Osteoblast (primary cell): Measurements from ENCODE around the gene ASTN2. TPM values are rescaled to one million over a fixed set of nuclear protein-coding genes. Genes with fewer than 3 reads are reported as not detected.
A peak's percentile ranks its signal among the peaks of the same experiment; 100 is the strongest.

ENCODE experiments used
- DNase-seq: peaks from one replicate; pipeline ENCODE4 v3.0.0; 2011; ENCODE audit warnings: low spot score, mixed read lengths; ENCODE audit not compliant: insufficient read length; ENCODE audit errors: missing footprints
- H2AFZ ChIP-seq: 2 replicates; pipeline ENCODE4 v1.6.0; 2011; ENCODE audit warnings: mild to moderate bottlenecking, low read length
- H3K27ac ChIP-seq: 2 replicates; pipeline ENCODE4 v1.5.1; 2011; ENCODE audit warnings: mild to moderate bottlenecking, low read depth, low read length, moderate library complexity
- H3K27me3 ChIP-seq: 2 replicates; pipeline ENCODE4 v1.6.0; 2012; ENCODE audit warnings: mild to moderate bottlenecking, control low read depth, inconsistent platforms, low read length, moderate library complexity; ENCODE audit not compliant: insufficient read depth
- H3K36me3 ChIP-seq: 2 replicates; pipeline ENCODE4 v1.5.1; 2011; ENCODE audit warnings: mild to moderate bottlenecking, low read length, control low read depth, moderate library complexity; ENCODE audit not compliant: insufficient read depth
- H3K4me1 ChIP-seq: 2 replicates; pipeline ENCODE4 v1.5.1; 2011; ENCODE audit warnings: mild to moderate bottlenecking, low read length, control low read depth, moderate library complexity; ENCODE audit not compliant: insufficient read depth
- H3K4me2 ChIP-seq: 2 replicates; pipeline ENCODE4 v1.6.0; 2011; ENCODE audit warnings: mild to moderate bottlenecking, low read length; ENCODE audit not compliant: insufficient read depth
- H3K4me3 ChIP-seq: fragments of 200-600 bp; sonication (generic); 3 replicates; pipeline ENCODE4 v1.5.1; 2012; ENCODE audit warnings: mild to moderate bottlenecking, low read length, inconsistent platforms; ENCODE audit not compliant: insufficient read depth
- H3K79me2 ChIP-seq: 2 replicates; pipeline ENCODE4 v1.6.0; 2012; ENCODE audit warnings: mild to moderate bottlenecking, low read length, control low read depth, inconsistent platforms; ENCODE audit not compliant: insufficient read depth
- H3K9me3 ChIP-seq: 2 replicates; pipeline ENCODE4 v1.5.1; 2011; ENCODE audit warnings: low read depth, low read length, control low read depth
- H4K20me1 ChIP-seq: 2 replicates; pipeline ENCODE4 v1.6.0; 2012; ENCODE audit warnings: mild to moderate bottlenecking, low read length, control low read depth; ENCODE audit not compliant: insufficient read depth
- total RNA-seq: library from RNA; depleted of rRNA; stranded (reverse); fragments of >200 nt; gene quantifications from 2 replicates; pipeline ENCODE4 v1.2.3, GENCODE V29; 2012
- TF ChIP-seq, protein P1 (sequence below): IDR thresholded peaks from 2 replicates; pipeline ENCODE4 v1.5.1; 2011; ENCODE audit warnings: mild to moderate bottlenecking, low read depth, low read length, moderate library complexity; ENCODE audit errors: extremely low read depth

The ASTN2 gene
- total RNA-seq, 1 donor: 4.7 TPM

DNA sequence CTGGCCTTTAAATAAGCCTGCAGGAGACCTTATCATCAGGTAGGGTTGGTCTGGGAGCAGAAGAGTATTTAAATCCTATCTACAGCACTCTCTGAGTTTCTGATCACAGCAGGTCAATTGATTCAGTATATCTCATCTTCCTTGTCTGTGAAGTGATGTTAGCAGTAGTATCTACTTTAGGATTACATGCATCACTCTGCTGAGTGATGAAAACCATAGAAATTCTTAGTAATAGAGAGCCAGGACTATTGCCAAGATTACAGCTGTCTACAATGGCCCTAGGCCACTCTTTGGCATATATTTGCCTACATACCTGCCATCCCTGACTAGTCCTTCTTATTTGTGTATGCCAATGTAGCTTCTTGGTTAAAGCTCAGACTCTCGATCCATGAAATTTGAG, 183.8 kb downstream of the ASTN2 start:
- Histone ChIP-seq H3K9me3 (no peaks in the 10 kb centered on the region), H3K4me1 (no peaks in the 10 kb centered on the region), H3K27me3 (no peaks in the 10 kb centered on the region), H3K79me2 (no peaks in the 10 kb centered on the region), H3K4me3 (no peak overlapping the region), H3K4me2 (no peak overlapping the region), H4K20me1 (no peaks in the 10 kb centered on the region), H3K36me3 (no peaks in the 10 kb centered on the region), H3K27ac (no peak overlapping the region), H2AFZ (no peak overlapping the region)
- no peak for DNase-seq
- TF ChIP-seq, protein P1, sequence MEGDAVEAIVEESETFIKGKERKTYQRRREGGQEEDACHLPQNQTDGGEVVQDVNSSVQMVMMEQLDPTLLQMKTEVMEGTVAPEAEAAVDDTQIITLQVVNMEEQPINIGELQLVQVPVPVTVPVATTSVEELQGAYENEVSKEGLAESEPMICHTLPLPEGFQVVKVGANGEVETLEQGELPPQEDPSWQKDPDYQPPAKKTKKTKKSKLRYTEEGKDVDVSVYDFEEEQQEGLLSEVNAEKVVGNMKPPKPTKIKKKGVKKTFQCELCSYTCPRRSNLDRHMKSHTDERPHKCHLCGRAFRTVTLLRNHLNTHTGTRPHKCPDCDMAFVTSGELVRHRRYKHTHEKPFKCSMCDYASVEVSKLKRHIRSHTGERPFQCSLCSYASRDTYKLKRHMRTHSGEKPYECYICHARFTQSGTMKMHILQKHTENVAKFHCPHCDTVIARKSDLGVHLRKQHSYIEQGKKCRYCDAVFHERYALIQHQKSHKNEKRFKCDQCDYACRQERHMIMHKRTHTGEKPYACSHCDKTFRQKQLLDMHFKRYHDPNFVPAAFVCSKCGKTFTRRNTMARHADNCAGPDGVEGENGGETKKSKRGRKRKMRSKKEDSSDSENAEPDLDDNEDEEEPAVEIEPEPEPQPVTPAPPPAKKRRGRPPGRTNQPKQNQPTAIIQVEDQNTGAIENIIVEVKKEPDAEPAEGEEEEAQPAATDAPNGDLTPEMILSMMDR: no peak

- DNase-seq: no peak
- H3K4me1 ChIP-seq: no peaks in the 10 kb centered on the region
- no peaks in the 10 kb centered on the region for H3K9me3 ChIP-seq
- no peaks in the 10 kb centered on the region for H4K20me1 ChIP-seq
- H3K79me2 ChIP-seq: no peaks in the 10 kb centered on the region
- no peak overlapping the region for H3K4me3 ChIP-seq
- H3K4me2 ChIP-seq: no peak overlapping the region
- no peak overlapping the region for H2AFZ ChIP-seq
- H3K27me3 ChIP-seq: no peaks in the 10 kb centered on the region
- TF ChIP-seq, protein P1: no peak
- H3K36me3 ChIP-seq: no peaks in the 10 kb centered on the region
- no peak overlapping the region for H3K27ac ChIP-seq
These were observed 190.2 kb downstream of the ASTN2 start for GRCh38 chr9:117224695-117225094.

GRCh38 chr9:117218951-117219350, 195.9 kb downstream of the ASTN2 start:
- TF ChIP-seq, protein P1: no peak
- DNase-seq: no peak
- Histone ChIP-seq H3K27me3 (no peaks in the 10 kb centered on the region), H3K79me2 (no peaks in the 10 kb centered on the region), H3K4me3 (no peak overlapping the region), H3K36me3 (no peaks in the 10 kb centered on the region), H3K4me2 (no peak overlapping the region), H2AFZ (no peak overlapping the region), H3K27ac (no peak overlapping the region), H3K9me3 (no peaks in the 10 kb centered on the region), H4K20me1 (no peaks in the 10 kb centered on the region), H3K4me1 (no peaks in the 10 kb centered on the region)

GRCh38 chr9:117214416-117214815, 200.4 kb downstream of the ASTN2 start:
- Histone ChIP-seq H3K36me3 (no peaks in the 10 kb centered on the region), H3K4me3 (no peak overlapping the region), H2AFZ (no peak overlapping the region), H3K27me3 (no peaks in the 10 kb centered on the region), H3K4me1 (no peaks in the 10 kb centered on the region), H3K27ac (no peak overlapping the region), H4K20me1 (no peaks in the 10 kb centered on the region), H3K9me3 (no peaks in the 10 kb centered on the region), H3K79me2 (no peaks in the 10 kb centered on the region), H3K4me2 (no peak overlapping the region)
- TF ChIP-seq, protein P1: no peak
- peak; percentile 42 for DNase-seq
